ENCODE data around the gene RARB.

DNA sequence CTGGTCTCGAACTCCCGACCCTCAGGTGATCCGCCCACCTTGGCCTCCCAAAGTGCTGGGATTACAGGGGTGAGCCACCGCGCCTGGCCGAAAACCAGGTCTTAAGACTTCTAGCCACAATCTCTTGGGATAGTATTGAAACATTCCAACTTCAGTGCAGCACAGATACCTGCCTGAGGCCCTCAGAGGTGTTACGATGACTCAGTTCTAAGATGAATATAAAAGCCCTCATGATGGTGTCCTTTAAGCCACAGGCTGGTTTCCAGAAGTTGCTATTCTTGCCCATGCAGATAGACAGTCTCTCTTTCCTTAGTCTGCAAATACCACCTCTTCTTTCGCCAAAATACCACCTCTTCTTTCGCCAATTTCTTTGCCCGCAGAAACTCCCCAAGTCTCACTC, 69.0 kb downstream of the RARB start:
- TF ChIP-seq, protein P1, sequence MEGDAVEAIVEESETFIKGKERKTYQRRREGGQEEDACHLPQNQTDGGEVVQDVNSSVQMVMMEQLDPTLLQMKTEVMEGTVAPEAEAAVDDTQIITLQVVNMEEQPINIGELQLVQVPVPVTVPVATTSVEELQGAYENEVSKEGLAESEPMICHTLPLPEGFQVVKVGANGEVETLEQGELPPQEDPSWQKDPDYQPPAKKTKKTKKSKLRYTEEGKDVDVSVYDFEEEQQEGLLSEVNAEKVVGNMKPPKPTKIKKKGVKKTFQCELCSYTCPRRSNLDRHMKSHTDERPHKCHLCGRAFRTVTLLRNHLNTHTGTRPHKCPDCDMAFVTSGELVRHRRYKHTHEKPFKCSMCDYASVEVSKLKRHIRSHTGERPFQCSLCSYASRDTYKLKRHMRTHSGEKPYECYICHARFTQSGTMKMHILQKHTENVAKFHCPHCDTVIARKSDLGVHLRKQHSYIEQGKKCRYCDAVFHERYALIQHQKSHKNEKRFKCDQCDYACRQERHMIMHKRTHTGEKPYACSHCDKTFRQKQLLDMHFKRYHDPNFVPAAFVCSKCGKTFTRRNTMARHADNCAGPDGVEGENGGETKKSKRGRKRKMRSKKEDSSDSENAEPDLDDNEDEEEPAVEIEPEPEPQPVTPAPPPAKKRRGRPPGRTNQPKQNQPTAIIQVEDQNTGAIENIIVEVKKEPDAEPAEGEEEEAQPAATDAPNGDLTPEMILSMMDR (conservative IDR thresholded peaks at IDR 0.05; ENCODE audit: low read depth in 2 of 2): no peak
- TF ChIP-seq EZH2 (IDR thresholded peaks at IDR 0.05; ENCODE audit: low read depth, unreplicated experiment): no peak
- TF ChIP-seq POLR2AphosphoS5 (IDR thresholded peaks at IDR 0.05; ENCODE audit: low read depth): no peak
- no peak for TF ChIP-seq EZH2phosphoT487 (IDR thresholded peaks at IDR 0.05; ENCODE audit: unreplicated experiment)
- no peak for TF ChIP-seq JUNB (IDR thresholded peaks at IDR 0.05; ENCODE audit: unreplicated experiment)

Measured in GM23338 (cell line).